Measurements from ENCODE around the gene LINC00237. TPM values are rescaled to one million over a fixed set of nuclear protein-coding genes. Genes with fewer than 3 reads are reported as not detected.

LINC00237 gene
- total and polyA plus RNA-seq, 2 experiments from 2014 or later = not detected

DNA sequence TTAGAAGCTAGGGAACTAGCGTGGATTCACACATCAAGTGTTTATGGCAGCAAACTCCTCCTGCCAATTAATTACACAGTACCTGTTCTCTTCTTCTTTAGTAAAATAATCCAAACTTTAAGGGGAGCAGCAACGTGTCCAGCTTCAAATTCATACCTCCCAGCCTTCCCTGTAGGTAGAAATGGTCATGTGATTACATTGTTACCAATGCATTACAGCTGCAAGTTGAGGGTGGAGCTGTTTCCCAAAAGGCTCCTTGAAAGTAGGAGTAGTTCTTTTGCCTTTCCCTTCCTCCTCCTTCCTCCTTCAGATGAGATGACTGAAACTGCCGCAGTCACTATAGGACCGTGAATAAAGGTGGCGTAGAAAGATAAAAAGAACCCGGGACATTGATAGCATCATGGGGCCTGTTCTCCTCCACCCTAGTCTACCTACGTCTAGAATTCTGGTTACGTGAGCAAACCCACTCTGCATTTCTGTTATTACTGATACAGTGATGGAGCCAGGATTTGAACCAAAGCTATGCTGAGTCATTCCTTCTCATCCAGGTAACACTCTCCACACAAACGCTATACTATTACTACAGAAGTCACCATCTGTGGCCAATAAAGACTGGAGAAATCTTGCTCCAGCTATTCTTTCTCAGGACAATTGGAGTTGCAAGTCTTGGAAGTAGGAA lies 18.2 kb downstream of the LINC00237 start:
- Histone ChIP-seq H3K4me3 (no peak overlapping the region), H3K4me1 (ENCODE audit: low read depth) (peaks cover 4% of the 10 kb centered on the region), H3K27ac (no peak overlapping the region), H3K9me3 (ENCODE audit: low read depth) (no peaks in the 10 kb centered on the region), H3K27me3 (peaks cover 8% of the 10 kb centered on the region), H3K36me3 (no peaks in the 10 kb centered on the region)
- TF ChIP-seq, protein P1, sequence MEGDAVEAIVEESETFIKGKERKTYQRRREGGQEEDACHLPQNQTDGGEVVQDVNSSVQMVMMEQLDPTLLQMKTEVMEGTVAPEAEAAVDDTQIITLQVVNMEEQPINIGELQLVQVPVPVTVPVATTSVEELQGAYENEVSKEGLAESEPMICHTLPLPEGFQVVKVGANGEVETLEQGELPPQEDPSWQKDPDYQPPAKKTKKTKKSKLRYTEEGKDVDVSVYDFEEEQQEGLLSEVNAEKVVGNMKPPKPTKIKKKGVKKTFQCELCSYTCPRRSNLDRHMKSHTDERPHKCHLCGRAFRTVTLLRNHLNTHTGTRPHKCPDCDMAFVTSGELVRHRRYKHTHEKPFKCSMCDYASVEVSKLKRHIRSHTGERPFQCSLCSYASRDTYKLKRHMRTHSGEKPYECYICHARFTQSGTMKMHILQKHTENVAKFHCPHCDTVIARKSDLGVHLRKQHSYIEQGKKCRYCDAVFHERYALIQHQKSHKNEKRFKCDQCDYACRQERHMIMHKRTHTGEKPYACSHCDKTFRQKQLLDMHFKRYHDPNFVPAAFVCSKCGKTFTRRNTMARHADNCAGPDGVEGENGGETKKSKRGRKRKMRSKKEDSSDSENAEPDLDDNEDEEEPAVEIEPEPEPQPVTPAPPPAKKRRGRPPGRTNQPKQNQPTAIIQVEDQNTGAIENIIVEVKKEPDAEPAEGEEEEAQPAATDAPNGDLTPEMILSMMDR (IDR thresholded peaks at IDR 0.05; ENCODE audit: low read depth, low read length) = no peak
- DNase-seq (ENCODE audit: low read depth in 1 of 2, low spot score in 1 of 2) = no peak

- no peak overlapping the region for H3K27ac ChIP-seq
- no peak overlapping the region for H3K4me3 ChIP-seq
- H3K9me3 ChIP-seq (ENCODE audit: low read depth) = no peaks in the 10 kb centered on the region
- TF ChIP-seq, protein P1 (IDR thresholded peaks at IDR 0.05; ENCODE audit: low read depth, low read length) = no peak
- no peaks in the 10 kb centered on the region for H3K36me3 ChIP-seq
- no peaks in the 10 kb centered on the region for H3K4me1 ChIP-seq (ENCODE audit: low read depth)
- DNase-seq (ENCODE audit: low read depth in 1 of 2, low spot score in 1 of 2) = no peak
- H3K27me3 ChIP-seq = peaks cover 6% of the 10 kb centered on the region
Observed at GRCh38 chr20:21083825-21084325, 22.3 kb downstream of the LINC00237 start.

DNA sequence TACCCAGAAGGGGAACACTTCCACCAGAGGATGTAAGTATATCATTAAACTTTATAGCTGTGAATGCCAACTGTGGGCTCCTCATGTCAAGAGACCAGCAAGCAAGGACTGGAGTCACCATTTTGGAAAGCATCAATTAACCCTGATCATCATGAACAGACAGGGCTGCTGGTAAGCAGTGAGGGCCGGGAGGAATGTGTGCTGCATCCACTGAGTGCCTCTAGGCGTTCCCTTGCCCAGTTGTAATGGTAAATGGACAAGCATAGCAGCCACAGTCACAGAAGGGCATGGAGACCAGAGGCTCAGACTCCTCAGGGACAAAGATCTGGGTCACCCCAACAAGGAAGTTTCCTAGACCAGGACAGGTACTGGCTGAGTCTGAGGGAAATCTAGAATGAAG lies 23.6 kb downstream of the LINC00237 start:
- H3K9me3 ChIP-seq (ENCODE audit: low read depth) = no peaks in the 10 kb centered on the region
- DNase-seq (ENCODE audit: low read depth in 1 of 2, low spot score in 1 of 2) = no peak
- H3K27me3 ChIP-seq = no peaks in the 10 kb centered on the region
- H3K4me3 ChIP-seq = no peak overlapping the region
- TF ChIP-seq, protein P1 (IDR thresholded peaks at IDR 0.05; ENCODE audit: low read depth, low read length) = no peak
- no peak overlapping the region for H3K27ac ChIP-seq
- no peaks in the 10 kb centered on the region for H3K4me1 ChIP-seq (ENCODE audit: low read depth)
- H3K36me3 ChIP-seq = no peaks in the 10 kb centered on the region

- H3K27me3 ChIP-seq = no peaks in the 10 kb centered on the region
- TF ChIP-seq, protein P1 (IDR thresholded peaks at IDR 0.05; ENCODE audit: low read depth, low read length) = no peak
Observed at GRCh38 chr20:21077809-21078345, 28.3 kb downstream of the LINC00237 start.

GRCh38 chr20:21076073-21076472 lies 30.1 kb downstream of the LINC00237 start:
- Histone ChIP-seq H3K27me3 (no peaks in the 10 kb centered on the region), H3K4me1 (ENCODE audit: low read depth) (no peaks in the 10 kb centered on the region), H3K36me3 (no peaks in the 10 kb centered on the region), H3K4me3 (no peak overlapping the region), H3K27ac (no peak overlapping the region), H3K9me3 (ENCODE audit: low read depth) (no peaks in the 10 kb centered on the region)
- no peak for DNase-seq (ENCODE audit: low read depth in 1 of 2, low spot score in 1 of 2)
- TF ChIP-seq, protein P1 (IDR thresholded peaks at IDR 0.05; ENCODE audit: low read depth, low read length) = no peak

More at GRCh38 chr20:21077809-21078345, 28.3 kb downstream of the LINC00237 start:
- H3K36me3 ChIP-seq = no peaks in the 10 kb centered on the region
- H3K4me1 ChIP-seq (ENCODE audit: low read depth) = no peaks in the 10 kb centered on the region
- no peak for DNase-seq (ENCODE audit: low read depth in 1 of 2, low spot score in 1 of 2)
- no peaks in the 10 kb centered on the region for H3K9me3 ChIP-seq (ENCODE audit: low read depth)
- H3K4me3 ChIP-seq = no peak overlapping the region
- H3K27ac ChIP-seq = no peak overlapping the region

Data from cardiac muscle cell (in vitro differentiated cells and primary cell).